CD4-positive, alpha-beta T cell (primary cell): ENCODE data around the gene CERKL. TPM values are rescaled to one million over a fixed set of nuclear protein-coding genes. Genes with fewer than 3 reads are reported as not detected.

ENCODE experiments used
- ATAC-seq: fragments of 200-7000 bp; cut with Tn5 transposase; one replicate; pipeline ENCODE4 v1.10.0; 2022; ENCODE audit warnings: mild to moderate bottlenecking; ENCODE audit not compliant: poor library complexity
- CTCF ChIA-PET: fragments of 350-600 bp; sonication (Branson Sonifier 250); formaldehyde crosslinking; loops from one replicate; lab custom pipeline; 2021; ENCODE audit warnings: antibody characterized with exemption, inconsistent platforms; lab: Charles Lee
- POLR2A ChIA-PET: fragments of 350-600 bp; sonication (Branson Sonifier 250); formaldehyde crosslinking; loops from one replicate; lab custom pipeline; 2021; ENCODE audit warnings: antibody characterized with exemption, inconsistent platforms; lab: Charles Lee
- DNase-seq, 14 experiments: peaks; one replicate each; pipeline ENCODE4 v3.0.0-alpha.2; 2013 to 2020; ENCODE audit warnings: mixed read lengths in 2 of 14
- H3K27ac ChIP-seq, 2 donors: one replicate each; pipeline versions ENCODE4 v1.5.1 to v1.7.0; 2013; ENCODE audit warnings: low read length in 2 of 2, low read depth in 1 of 2, mild to moderate bottlenecking in 1 of 2
- H3K27me3 ChIP-seq, 2 experiments: 1 replicate in 1 of 2; 2 replicates in 1 of 2; pipeline versions ENCODE4 v1.6.1 to v1.7.0; 2013; ENCODE audit warnings: low read length in 2 of 2, control low read depth in 1 of 2, mild to moderate bottlenecking in 1 of 2, moderate library complexity in 1 of 2; ENCODE audit not compliant: insufficient read depth in 2 of 2, control insufficient read depth in 1 of 2
- H3K36me3 ChIP-seq: one replicate; pipeline ENCODE4 v1.6.1; 2013; ENCODE audit warnings: low read length, control low read depth; ENCODE audit not compliant: insufficient read depth
- H3K4me1 ChIP-seq: one replicate; pipeline ENCODE4 v1.6.1; 2013; ENCODE audit warnings: low read length, control low read depth; ENCODE audit not compliant: insufficient read depth
- H3K4me3 ChIP-seq: one replicate; pipeline ENCODE4 v1.5.1; 2013; ENCODE audit warnings: mild to moderate bottlenecking, low read length, moderate library complexity
- H3K9me3 ChIP-seq, 2 experiments: 1 replicate in 1 of 2; 2 replicates in 1 of 2; pipeline versions ENCODE4 v1.6.1 to v1.7.0; 2013; ENCODE audit warnings: low read length in 2 of 2, mild to moderate bottlenecking in 2 of 2, control low read depth in 1 of 2, moderate library complexity in 1 of 2; ENCODE audit not compliant: control insufficient read depth in 1 of 2, insufficient read depth in 1 of 2
- H3K27ac Mint-ChIP-seq: one replicate; pipeline ENCODE4 v1.8.0; 2020; ENCODE audit warnings: mixed read lengths
- H3K27me3 Mint-ChIP-seq: one replicate; pipeline ENCODE4 v1.8.0; 2021; ENCODE audit warnings: mixed read lengths
- H3K36me3 Mint-ChIP-seq: one replicate; pipeline ENCODE4 v1.8.0; 2021; ENCODE audit warnings: low read depth, mixed read lengths
- H3K4me1 Mint-ChIP-seq: one replicate; pipeline ENCODE4 v1.8.0; 2021; ENCODE audit warnings: low read depth, mixed read lengths
- H3K4me3 Mint-ChIP-seq: one replicate; pipeline ENCODE4 v1.8.0; 2020; ENCODE audit warnings: mild to moderate bottlenecking, mixed read lengths
- H3K9me3 Mint-ChIP-seq: one replicate; pipeline ENCODE4 v1.8.0; 2020; ENCODE audit warnings: mixed read lengths
- intact Hi-C, 2 experiments: fragments of 100-400 bp; cut with DNase I in 1 of 2; cut with micrococcal nuclease in 1 of 2; formaldehyde crosslinking; loops; one replicate each; pipeline versions ENCODE4 v1.15.1 to v1.9.0; 2023 to 2025; cut with DNase I, micrococcal nuclease
- total RNA-seq, 174 experiments: library from RNA in 2 of 174; stranded (reverse) in 2 of 174; gene quantifications; one replicate each; pipeline ENCODE4 v1.2.3 and lab custom pipeline; 2021 to 2026
- TF ChIP-seq, protein P1 (sequence below): fragments of 200-600 bp; IDR thresholded peaks from one replicate; pipeline ENCODE4 v1.8.0; 2022; ENCODE audit warnings: antibody characterized with exemption, mild to moderate bottlenecking

Gene CERKL
- total RNA-seq, 2 experiments from 2014 or later, result not detected

- POLR2A ChIA-PET, result no interaction called here
- Mint-ChIP-seq H3K9me3 (no peaks in the 10 kb centered on the region), H3K27me3 (peaks cover 5% of the 10 kb centered on the region), H3K27ac (no peak overlapping the region), H3K4me3 (no peak overlapping the region), H3K36me3 (no peaks in the 10 kb centered on the region), H3K4me1 (peaks cover 10% of the 10 kb centered on the region)
- ATAC-seq (no peak), DNase-seq (no peak)
- CTCF ChIA-PET, result no interaction called here
- Histone ChIP-seq H3K4me1 (peaks cover 2% of the 10 kb centered on the region), H3K27me3 (no peaks in the 10 kb centered on the region), H3K36me3 (no peaks in the 10 kb centered on the region), H3K27ac (no peak overlapping the region), H3K4me3 (no peak overlapping the region), H3K9me3 (no peaks in the 10 kb centered on the region)
- intact Hi-C loops, result no loop called here
- TF ChIP-seq, protein P1, sequence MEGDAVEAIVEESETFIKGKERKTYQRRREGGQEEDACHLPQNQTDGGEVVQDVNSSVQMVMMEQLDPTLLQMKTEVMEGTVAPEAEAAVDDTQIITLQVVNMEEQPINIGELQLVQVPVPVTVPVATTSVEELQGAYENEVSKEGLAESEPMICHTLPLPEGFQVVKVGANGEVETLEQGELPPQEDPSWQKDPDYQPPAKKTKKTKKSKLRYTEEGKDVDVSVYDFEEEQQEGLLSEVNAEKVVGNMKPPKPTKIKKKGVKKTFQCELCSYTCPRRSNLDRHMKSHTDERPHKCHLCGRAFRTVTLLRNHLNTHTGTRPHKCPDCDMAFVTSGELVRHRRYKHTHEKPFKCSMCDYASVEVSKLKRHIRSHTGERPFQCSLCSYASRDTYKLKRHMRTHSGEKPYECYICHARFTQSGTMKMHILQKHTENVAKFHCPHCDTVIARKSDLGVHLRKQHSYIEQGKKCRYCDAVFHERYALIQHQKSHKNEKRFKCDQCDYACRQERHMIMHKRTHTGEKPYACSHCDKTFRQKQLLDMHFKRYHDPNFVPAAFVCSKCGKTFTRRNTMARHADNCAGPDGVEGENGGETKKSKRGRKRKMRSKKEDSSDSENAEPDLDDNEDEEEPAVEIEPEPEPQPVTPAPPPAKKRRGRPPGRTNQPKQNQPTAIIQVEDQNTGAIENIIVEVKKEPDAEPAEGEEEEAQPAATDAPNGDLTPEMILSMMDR, result no peak
Measured at GRCh38 chr2:181581534-181581933, 75.4 kb downstream of the CERKL start.

DNA sequence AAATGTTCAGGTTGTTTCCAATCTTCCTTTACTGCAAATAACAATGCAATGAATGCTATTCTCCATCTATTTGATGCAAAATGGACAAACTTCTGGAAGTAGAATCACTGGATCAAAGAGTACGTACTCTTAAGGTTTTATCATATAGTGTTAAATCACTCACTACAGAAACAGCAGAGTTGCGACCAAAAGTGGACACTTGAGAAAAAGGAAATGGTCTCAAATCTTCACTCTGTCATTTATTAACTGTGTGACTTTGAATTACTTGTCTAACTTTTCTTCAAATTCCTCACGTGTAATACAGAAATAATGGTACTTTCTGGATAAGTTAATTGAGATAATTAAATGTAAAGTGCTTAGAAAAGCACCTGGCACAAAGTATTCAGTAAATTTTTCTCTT lies 78.1 kb downstream of the CERKL start:
- Histone ChIP-seq H3K27me3 (no peaks in the 10 kb centered on the region), H3K4me3 (no peak overlapping the region), H3K9me3 (no peaks in the 10 kb centered on the region), H3K27ac (no peak overlapping the region), H3K36me3 (no peaks in the 10 kb centered on the region), H3K4me1 (no peaks in the 10 kb centered on the region)
- intact Hi-C loops, result loop anchor here in 1 of 2 experiments (10.0 kb wide), 1 partner anchor 136 kb away; no protein-coding TSS in a partner anchor
- DNase-seq (no peak), ATAC-seq (no peak)
- no peak overlapping the region for H3K4me3 Mint-ChIP-seq
- peaks cover 10% of the 10 kb centered on the region for H3K27me3 Mint-ChIP-seq
- H3K27ac Mint-ChIP-seq, result no peak overlapping the region
- POLR2A ChIA-PET, result no interaction called here
- CTCF ChIA-PET, result no interaction called here
- H3K9me3 Mint-ChIP-seq, result no peaks in the 10 kb centered on the region
- no peaks in the 10 kb centered on the region for H3K36me3 Mint-ChIP-seq
- no peaks in the 10 kb centered on the region for H3K4me1 Mint-ChIP-seq
- TF ChIP-seq, protein P1, result no peak

DNA sequence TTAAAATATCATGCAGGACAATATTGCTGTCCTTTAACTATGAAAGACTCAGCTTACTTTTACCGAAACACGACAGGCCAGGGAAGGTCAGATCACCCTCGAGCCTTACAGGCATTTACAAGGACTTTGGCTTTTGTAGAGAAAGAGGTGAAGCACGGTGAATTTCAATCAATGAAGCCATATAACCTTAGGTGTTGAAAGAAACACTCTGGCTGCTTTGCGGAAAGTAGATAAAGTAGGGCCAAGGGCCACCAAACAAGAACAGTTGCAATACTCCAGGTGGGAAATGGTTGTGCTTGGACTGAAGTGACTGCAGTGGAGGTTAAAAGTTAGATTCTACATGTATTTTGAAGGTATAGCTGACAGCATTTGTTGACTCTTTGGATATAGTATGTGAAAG lies 80.5 kb downstream of the CERKL start:
- CTCF ChIA-PET, result no interaction called here
- H3K27me3 ChIP-seq, result no peaks in the 10 kb centered on the region
- H3K9me3 Mint-ChIP-seq, result no peaks in the 10 kb centered on the region
- H3K27me3 Mint-ChIP-seq, result peaks cover 5% of the 10 kb centered on the region
- no peaks in the 10 kb centered on the region for H3K4me1 ChIP-seq
- POLR2A ChIA-PET, result no interaction called here
- H3K36me3 Mint-ChIP-seq, result no peaks in the 10 kb centered on the region
- H3K36me3 ChIP-seq, result no peaks in the 10 kb centered on the region
- H3K4me3 Mint-ChIP-seq, result no peak overlapping the region
- no peaks in the 10 kb centered on the region for H3K4me1 Mint-ChIP-seq
- H3K9me3 ChIP-seq, result no peaks in the 10 kb centered on the region
- intact Hi-C loops, result loop anchor here in 1 of 2 experiments (10.0 kb wide), 1 partner anchor 138 kb away; no protein-coding TSS in a partner anchor
- ATAC-seq (no peak), DNase-seq (no peak)
- H3K27ac ChIP-seq, result no peak overlapping the region
- no peak overlapping the region for H3K27ac Mint-ChIP-seq
- no peak overlapping the region for H3K4me3 ChIP-seq
- TF ChIP-seq, protein P1, result no peak
